ENCODE data around the gene C1R.

The C1R gene

GRCh38 chr12:7129872-7130691 is 37.8 kb upstream of the C1R start, which contains the start of gene CLSTN3:
Gene CLSTN3 (plus strand): TSS chr12:7130371. CDS start chr12:7130649, 278 bp downstream.
- H3K4me3 ChIP-seq (ENCODE audit: low read depth in 1 of 5, low read length in 5 of 5) = peak within 1 kb of the TSS; percentile 48 to 71 (median 61)
- peak within 1 kb of the TSS in 4 of 5 donors; percentile 32 to 64 (median 53) for H3K9ac ChIP-seq (ENCODE audit: low read length in 5 of 5)
- H3K9me3 ChIP-seq (ENCODE audit: control insufficient read depth in 5 of 5, low read length in 5 of 5) = no peaks in the 10 kb centered on the region
- peaks cover 0 to 12% (median 0%) of the 10 kb centered on the region in 5 donors for H3K36me3 ChIP-seq (ENCODE audit: control insufficient read depth in 5 of 5, insufficient read depth in 5 of 5, low read length in 5 of 5)
- H3K4me1 ChIP-seq (ENCODE audit: control insufficient read depth in 5 of 5, insufficient read depth in 5 of 5, low read length in 5 of 5) = peaks cover 8 to 34% (median 31%) of the 10 kb centered on the region in 5 donors
- peaks cover 10 to 35% (median 28%) of the 10 kb centered on the region in 5 donors for H3K27me3 ChIP-seq (ENCODE audit: control insufficient read depth in 5 of 5, insufficient read depth in 4 of 5, low read length in 5 of 5)
- H3K27ac ChIP-seq (ENCODE audit: low read depth, low read length) = peak within 1 kb of the TSS; percentile 16

- H3K4me1 ChIP-seq (ENCODE audit: control insufficient read depth in 5 of 5, insufficient read depth in 5 of 5, low read length in 5 of 5) = peaks cover 8 to 34% (median 31%) of the 10 kb centered on the region in 5 donors
- no peaks in the 10 kb centered on the region for H3K9me3 ChIP-seq (ENCODE audit: control insufficient read depth in 5 of 5, low read length in 5 of 5)
- no peak overlapping the region for H3K27ac ChIP-seq (ENCODE audit: low read depth, low read length)
These were observed 37.1 kb upstream of the C1R start for GRCh38 chr12:7129287-7129871.

DNA sequence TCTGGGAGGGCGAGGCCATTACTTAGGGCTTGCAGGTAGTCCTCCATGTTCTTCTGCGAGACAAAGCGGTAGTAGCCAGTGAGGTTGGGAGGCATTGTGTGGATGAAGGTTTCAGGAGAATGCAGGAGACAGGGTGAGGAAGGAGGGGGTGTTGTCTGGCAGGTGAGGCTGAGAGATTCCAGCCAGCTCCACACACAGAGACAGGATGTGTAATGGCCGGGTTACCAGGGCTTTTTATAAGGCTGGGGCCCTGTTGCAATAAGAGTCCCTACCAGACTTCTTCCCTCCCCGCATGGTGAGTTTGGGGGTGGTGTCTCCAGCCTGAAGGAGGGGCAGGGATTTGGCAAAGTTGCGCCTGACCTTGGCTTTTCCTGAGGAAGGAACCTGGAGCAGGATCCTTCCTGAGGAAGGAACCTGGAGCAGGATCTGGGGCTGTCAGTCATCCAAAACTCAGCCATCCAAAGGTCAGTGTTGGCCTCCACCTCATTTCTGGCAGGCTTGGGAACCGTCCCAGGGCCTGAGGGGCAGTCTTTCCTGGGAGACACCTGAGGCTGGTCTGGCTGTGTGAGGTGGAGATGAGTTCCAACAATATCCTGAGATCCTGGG is 36.5 kb upstream of the C1R start, which contains the start of gene RBP5:
Gene RBP5 (minus strand): TSS at position 209 of the 606 bp plus-strand sequence. CDS start 114 bp downstream, at position 95.
- Histone ChIP-seq H3K36me3 (ENCODE audit: control insufficient read depth in 5 of 5, insufficient read depth in 5 of 5, low read length in 5 of 5) (peaks cover 0 to 2% (median 0%) of the 10 kb centered on the region in 5 donors), H3K27me3 (ENCODE audit: control insufficient read depth in 5 of 5, insufficient read depth in 4 of 5, low read length in 5 of 5) (peaks cover 10 to 37% (median 28%) of the 10 kb centered on the region in 5 donors), H3K9me3 (ENCODE audit: control insufficient read depth in 5 of 5, low read length in 5 of 5) (no peaks in the 10 kb centered on the region), H3K4me3 (ENCODE audit: low read depth in 1 of 5, low read length in 5 of 5) (peak within 1 kb of the TSS; percentile 24 to 71 (median 61)), H3K9ac (ENCODE audit: low read length in 5 of 5) (peak within 1 kb of the TSS in 4 of 5 donors; percentile 32 to 56 (median 48)), H3K27ac (ENCODE audit: low read depth, low read length) (no peak within 1 kb of the TSS), H3K4me1 (ENCODE audit: control insufficient read depth in 5 of 5, insufficient read depth in 5 of 5, low read length in 5 of 5) (peaks cover 8 to 38% (median 31%) of the 10 kb centered on the region in 5 donors)

More at GRCh38 chr12:7129287-7129871, 37.1 kb upstream of the C1R start:
- Histone ChIP-seq H3K4me3 (ENCODE audit: low read depth in 1 of 5, low read length in 5 of 5) (peak overlapping the region; percentile 24 to 71 (median 61)), H3K9ac (ENCODE audit: low read length in 5 of 5) (peak overlapping the region in 4 of 5 donors; percentile 32 to 56 (median 48)), H3K27me3 (ENCODE audit: control insufficient read depth in 5 of 5, insufficient read depth in 4 of 5, low read length in 5 of 5) (peaks cover 10 to 37% (median 28%) of the 10 kb centered on the region in 5 donors), H3K36me3 (ENCODE audit: control insufficient read depth in 5 of 5, insufficient read depth in 5 of 5, low read length in 5 of 5) (peaks cover 0 to 8% (median 0%) of the 10 kb centered on the region in 5 donors)

DNA sequence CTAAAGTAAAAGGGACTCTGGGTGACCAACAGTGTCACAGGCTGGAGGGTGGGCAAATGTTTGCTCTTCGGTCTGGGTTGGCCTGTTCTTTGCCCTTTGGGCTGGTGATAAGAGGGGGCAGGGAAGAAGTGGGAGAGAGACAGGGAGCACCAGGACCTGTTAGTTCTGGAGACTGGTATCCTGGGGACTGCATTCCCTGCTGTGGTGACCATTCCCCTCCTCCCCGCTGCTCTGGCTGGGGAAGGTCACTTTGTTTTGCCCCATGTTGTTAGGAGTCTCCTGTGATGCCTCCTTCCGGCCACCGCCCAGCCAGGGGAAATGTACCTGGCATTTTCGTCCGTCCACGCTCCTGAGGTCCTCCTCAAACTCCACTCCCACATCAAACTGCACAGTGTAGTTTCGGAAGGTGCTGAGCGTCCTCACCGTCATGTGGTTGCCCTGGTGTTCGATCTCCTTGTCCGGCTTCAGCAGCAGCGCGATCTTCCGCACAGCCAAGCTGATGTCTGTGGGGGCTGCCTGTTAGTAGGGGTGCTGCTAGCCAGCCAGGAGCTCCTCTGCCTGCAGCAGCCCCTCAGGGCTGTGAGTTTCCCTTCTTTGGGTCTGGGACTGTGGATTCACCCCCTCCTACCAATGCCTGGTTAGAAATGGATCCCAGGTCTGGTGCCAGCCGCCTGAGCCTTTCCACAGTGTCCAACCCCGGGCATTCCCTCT is 35.8 kb upstream of the C1R start:
- peaks cover 8 to 42% (median 34%) of the 10 kb centered on the region in 5 donors for H3K4me1 ChIP-seq (ENCODE audit: control insufficient read depth in 5 of 5, insufficient read depth in 5 of 5, low read length in 5 of 5)
- no peaks in the 10 kb centered on the region for H3K9me3 ChIP-seq (ENCODE audit: control insufficient read depth in 5 of 5, low read length in 5 of 5)
- no peak overlapping the region for H3K27ac ChIP-seq (ENCODE audit: low read depth, low read length)
- H3K9ac ChIP-seq (ENCODE audit: low read length in 5 of 5) = no peak overlapping the region
- peak overlapping the region in 3 of 5 donors; percentile 17 to 61 (median 29) for H3K4me3 ChIP-seq (ENCODE audit: low read depth in 1 of 5, low read length in 5 of 5)
- H3K36me3 ChIP-seq (ENCODE audit: control insufficient read depth in 5 of 5, insufficient read depth in 5 of 5, low read length in 5 of 5) = no peaks in the 10 kb centered on the region
- H3K27me3 ChIP-seq (ENCODE audit: control insufficient read depth in 5 of 5, insufficient read depth in 4 of 5, low read length in 5 of 5) = peaks cover 10 to 37% (median 28%) of the 10 kb centered on the region in 5 donors

GRCh38 chr12:7125632-7126227 is 33.5 kb upstream of the C1R start:
- no peaks in the 10 kb centered on the region for H3K36me3 ChIP-seq (ENCODE audit: control insufficient read depth in 5 of 5, insufficient read depth in 5 of 5, low read length in 5 of 5)
- peaks cover 8 to 22% (median 16%) of the 10 kb centered on the region in 5 donors for H3K27me3 ChIP-seq (ENCODE audit: control insufficient read depth in 5 of 5, insufficient read depth in 4 of 5, low read length in 5 of 5)
- H3K4me1 ChIP-seq (ENCODE audit: control insufficient read depth in 5 of 5, insufficient read depth in 5 of 5, low read length in 5 of 5) = peaks cover 3 to 48% (median 40%) of the 10 kb centered on the region in 5 donors

DNA sequence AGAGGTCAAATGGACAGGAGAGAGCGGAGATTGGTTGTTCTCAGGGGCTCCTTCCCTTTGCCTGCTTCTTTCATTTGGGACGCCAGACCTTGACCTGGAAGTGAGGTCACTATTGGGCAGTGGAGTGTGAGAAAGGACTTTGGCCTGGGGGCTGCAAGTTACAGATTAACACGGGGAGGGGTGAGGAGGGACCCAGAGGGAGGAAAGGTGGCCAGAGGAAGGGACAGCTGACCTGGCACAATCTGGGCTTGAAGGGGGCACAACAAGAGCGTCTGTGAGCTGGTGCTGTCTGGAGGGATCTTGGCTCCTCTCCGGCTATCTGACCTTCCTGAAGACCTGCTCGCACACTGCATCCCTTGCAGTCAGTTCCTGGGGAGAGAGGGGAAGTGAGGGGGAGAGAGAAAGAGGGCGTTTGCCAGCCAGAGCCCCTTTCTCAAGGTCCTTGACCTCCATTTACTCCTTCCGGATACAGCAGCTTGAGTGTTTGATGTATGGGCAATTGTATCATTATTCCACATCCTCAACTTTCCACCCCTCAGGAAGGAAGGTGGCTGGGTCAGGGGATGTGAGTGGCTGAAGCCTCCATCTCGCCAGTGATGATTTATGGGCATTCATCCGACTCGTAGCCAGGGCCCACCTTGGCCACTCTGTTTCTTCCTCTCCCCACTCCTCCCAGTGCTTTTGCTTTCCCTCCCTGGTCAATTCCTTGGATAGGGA is 31.7 kb upstream of the C1R start:
- Histone ChIP-seq H3K36me3 (ENCODE audit: control insufficient read depth in 5 of 5, insufficient read depth in 5 of 5, low read length in 5 of 5) (no peaks in the 10 kb centered on the region), H3K4me1 (ENCODE audit: control insufficient read depth in 5 of 5, insufficient read depth in 5 of 5, low read length in 5 of 5) (peaks cover 0 to 32% (median 24%) of the 10 kb centered on the region in 5 donors), H3K9ac (ENCODE audit: low read length in 5 of 5) (no peak overlapping the region), H3K4me3 (ENCODE audit: low read depth in 1 of 5, low read length in 5 of 5) (no peak overlapping the region), H3K27me3 (ENCODE audit: control insufficient read depth in 5 of 5, insufficient read depth in 4 of 5, low read length in 5 of 5) (peaks cover 2 to 13% (median 10%) of the 10 kb centered on the region in 5 donors), H3K27ac (ENCODE audit: low read depth, low read length) (no peak overlapping the region), H3K9me3 (ENCODE audit: control insufficient read depth in 5 of 5, low read length in 5 of 5) (no peaks in the 10 kb centered on the region)

More at GRCh38 chr12:7125632-7126227, 33.5 kb upstream of the C1R start:
- Histone ChIP-seq H3K4me3 (ENCODE audit: low read depth in 1 of 5, low read length in 5 of 5) (no peak overlapping the region), H3K9me3 (ENCODE audit: control insufficient read depth in 5 of 5, low read length in 5 of 5) (no peaks in the 10 kb centered on the region), H3K9ac (ENCODE audit: low read length in 5 of 5) (no peak overlapping the region), H3K27ac (ENCODE audit: low read depth, low read length) (no peak overlapping the region)

DNA sequence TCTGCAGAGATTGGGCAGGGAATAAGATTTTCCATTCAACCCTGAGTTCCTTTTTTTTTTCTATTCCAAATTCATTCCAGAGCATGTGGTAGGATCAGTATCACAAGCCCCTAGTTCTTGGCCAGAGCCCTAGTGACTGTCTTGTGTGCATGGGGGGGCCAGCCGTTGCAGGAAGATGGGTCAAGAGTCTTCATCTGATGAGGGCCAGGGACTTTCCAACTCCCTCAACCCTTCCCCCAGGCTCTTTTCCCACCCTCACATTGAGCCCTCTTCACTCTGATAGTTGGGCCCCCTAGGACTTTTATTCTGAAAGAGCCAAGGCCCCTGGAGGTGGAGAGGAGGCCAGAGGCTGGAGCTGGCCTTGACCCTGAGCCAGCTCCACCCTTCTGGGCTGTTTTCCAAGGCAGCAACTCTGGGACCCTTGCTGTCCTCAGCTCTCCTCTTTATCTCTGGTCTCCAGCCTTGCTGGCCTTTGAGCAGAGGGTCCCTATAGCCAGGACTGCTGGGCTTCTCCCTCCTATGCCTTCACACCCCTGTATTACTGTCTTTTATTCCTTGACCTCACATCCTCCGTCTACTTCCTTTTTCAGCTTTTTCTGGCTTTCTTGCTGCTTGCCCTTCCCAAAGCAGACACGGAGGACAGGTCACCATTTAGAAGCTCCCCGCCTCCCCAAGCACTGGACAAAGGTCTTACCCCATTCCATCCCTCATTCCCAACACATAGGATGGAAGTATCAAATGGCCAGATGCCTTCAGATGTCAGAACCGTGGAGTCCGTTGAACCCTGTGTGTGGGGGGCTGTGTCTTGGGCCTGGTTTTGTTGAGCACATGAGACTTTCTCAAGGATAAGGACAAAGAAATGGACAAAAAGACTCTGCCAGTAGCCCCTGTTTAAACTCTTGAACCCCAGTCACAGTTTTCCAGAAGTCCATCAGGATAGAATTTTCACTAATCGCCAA is 30.8 kb upstream of the C1R start:
- H3K9ac ChIP-seq (ENCODE audit: low read length in 5 of 5) = no peak overlapping the region
- H3K4me1 ChIP-seq (ENCODE audit: control insufficient read depth in 5 of 5, insufficient read depth in 5 of 5, low read length in 5 of 5) = peaks cover 0 to 23% (median 15%) of the 10 kb centered on the region in 5 donors
- H3K9me3 ChIP-seq (ENCODE audit: control insufficient read depth in 5 of 5, low read length in 5 of 5) = no peaks in the 10 kb centered on the region
- H3K27ac ChIP-seq (ENCODE audit: low read depth, low read length) = no peak overlapping the region
- peaks cover 0 to 6% (median 4%) of the 10 kb centered on the region in 5 donors for H3K27me3 ChIP-seq (ENCODE audit: control insufficient read depth in 5 of 5, insufficient read depth in 4 of 5, low read length in 5 of 5)
- H3K4me3 ChIP-seq (ENCODE audit: low read depth in 1 of 5, low read length in 5 of 5) = no peak overlapping the region
- H3K36me3 ChIP-seq (ENCODE audit: control insufficient read depth in 5 of 5, insufficient read depth in 5 of 5, low read length in 5 of 5) = no peaks in the 10 kb centered on the region

- Histone ChIP-seq H3K4me1 (ENCODE audit: control insufficient read depth in 5 of 5, insufficient read depth in 5 of 5, low read length in 5 of 5) (peaks cover 0 to 22% (median 14%) of the 10 kb centered on the region in 5 donors), H3K36me3 (ENCODE audit: control insufficient read depth in 5 of 5, insufficient read depth in 5 of 5, low read length in 5 of 5) (peaks cover 0 to 3% (median 0%) of the 10 kb centered on the region in 5 donors), H3K9me3 (ENCODE audit: control insufficient read depth in 5 of 5, low read length in 5 of 5) (no peaks in the 10 kb centered on the region), H3K9ac (ENCODE audit: low read length in 5 of 5) (no peak overlapping the region), H3K27me3 (ENCODE audit: control insufficient read depth in 5 of 5, insufficient read depth in 4 of 5, low read length in 5 of 5) (peaks cover 0 to 4% (median 0%) of the 10 kb centered on the region in 5 donors), H3K27ac (ENCODE audit: low read depth, low read length) (no peak overlapping the region), H3K4me3 (ENCODE audit: low read depth in 1 of 5, low read length in 5 of 5) (no peak overlapping the region)
These were observed 29.1 kb upstream of the C1R start for GRCh38 chr12:7121324-7121723.

Data from subcutaneous abdominal adipose tissue (tissue), 5 donors.